H1 (cell line): ENCODE results near the gene NSDHL. TPM values are rescaled to one million over a fixed set of nuclear protein-coding genes. Genes with fewer than 3 reads are reported as not detected.

Experiments used
- KDM1A ChIP-seq: fragments of 200-600, 300-600 bp; sonication (generic); IDR thresholded peaks from 2 replicates; pipeline ENCODE4 v1.7.1; 2016; ENCODE audit warnings: mild to moderate bottlenecking, low read length, borderline replicate concordance
- KDM4A ChIP-seq: IDR thresholded peaks from one replicate; pipeline ENCODE4 v1.7.1; 2012; ENCODE audit warnings: low read depth, mild to moderate bottlenecking, moderate library complexity, low read length, inconsistent platforms; ENCODE audit not compliant: severe bottlenecking
- SIRT6 ChIP-seq: IDR thresholded peaks from one replicate; pipeline ENCODE4 v1.7.1; 2012; ENCODE audit warnings: low read length, inconsistent platforms
- SIX5 ChIP-seq: IDR thresholded peaks from 2 replicates; pipeline ENCODE4 v1.6.1; 2011; ENCODE audit warnings: mild to moderate bottlenecking, low read depth, low read length
- SP1 ChIP-seq: IDR thresholded peaks from 2 replicates; pipeline ENCODE4 v1.6.1; 2011; ENCODE audit warnings: low read depth, low read length
- SRF ChIP-seq: IDR thresholded peaks from 2 replicates; pipeline ENCODE4 v1.6.1; 2011; ENCODE audit warnings: mild to moderate bottlenecking, low read depth, low read length, moderate library complexity
- polyA plus RNA-seq, 7 experiments: library from polyadenylated mRNA; depleted of rRNA in 3 of 7; stranded (reverse) in 5 of 7; unstranded in 2 of 7; fragments of >200 nt in 5 of 7; fragments of 200-250 nt in 2 of 7; gene quantifications; 1 replicate in 5 of 7; 2 replicates in 1 of 7; 4 replicates in 1 of 7; pipeline versions ENCODE4 v1.2.1 to v1.2.3, GENCODE V29; 2011 to 2013; ENCODE audit warnings: missing spikeins in 2 of 7, mixed read lengths in 2 of 7
- total RNA-seq: library from RNA; stranded (reverse); fragmentation: NEBNext Ultra II Directional; extraction: Animal tissue kit (Norgen Biotek cat#: 25700); gene quantifications from 2 replicates; pipeline ENCODE4 v1.2.1, GENCODE V29; 2021

The NSDHL gene
- total and polyA plus RNA-seq, 2 of the 8 experiments (the other 6 are each of a cell fraction or from before 2014, with no cell fraction given): 31.5 to 34.6 TPM

DNA sequence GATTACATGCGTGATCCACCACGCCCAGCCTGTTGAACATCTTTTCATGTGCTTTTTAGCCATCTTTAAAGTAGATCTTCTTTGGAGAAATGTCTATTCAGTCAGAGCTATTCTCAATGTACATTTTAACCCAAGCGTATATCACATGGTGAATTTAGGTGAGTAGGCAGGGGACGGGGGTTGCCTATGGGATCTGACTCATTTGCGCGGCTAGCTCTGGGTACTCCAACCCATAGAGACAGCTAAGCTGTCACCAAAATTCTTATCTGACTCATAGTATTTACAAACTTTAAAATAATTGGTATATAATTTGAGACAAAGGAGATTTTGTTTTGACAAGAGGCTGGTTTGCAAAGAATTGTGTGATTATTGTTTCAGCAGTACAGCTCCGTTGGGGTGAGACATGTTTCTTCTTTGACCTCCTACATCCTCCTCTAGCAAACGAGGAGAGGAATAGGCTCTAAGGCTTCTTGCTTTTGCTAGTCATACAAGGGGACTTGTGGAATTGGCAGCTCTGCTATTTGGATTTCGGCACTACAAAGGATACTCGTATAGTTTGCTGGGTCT is 12.0 kb downstream of the NSDHL start (continued):
- TF ChIP-seq SRF (no peak), SIX5 (no peak), SIRT6 (no peak), KDM4A (no peak), SP1 (no peak), KDM1A (no peak)
